ENCODE measurements around the gene PPP1R12B.

GRCh38 chr1:202397256-202397655 lies 48.8 kb downstream of the PPP1R12B start:
- TF ChIP-seq CTCF (IDR thresholded peaks at IDR 0.05; ENCODE audit: low read depth, low read length, missing input control) (no peak), RAD21 (IDR thresholded peaks at IDR 0.05) (no peak), EGR1 (IDR thresholded peaks at IDR 0.05; ENCODE audit: low read depth in 2 of 2) (no peak), ZBTB33 (IDR thresholded peaks at IDR 0.05) (no peak), TAF1 (conservative IDR thresholded peaks at IDR 0.05) (no peak), MAX (IDR thresholded peaks at IDR 0.05) (no peak), REST (IDR thresholded peaks at IDR 0.05) (no peak), YY1 (IDR thresholded peaks at IDR 0.05) (no peak), SP1 (IDR thresholded peaks at IDR 0.05) (no peak), ATF3 (IDR thresholded peaks at IDR 0.05) (no peak), HNF4A (conservative IDR thresholded peaks at IDR 0.05) (no peak), FOXA1 (IDR thresholded peaks at IDR 0.05) (no peak), JUND (IDR thresholded peaks at IDR 0.05) (no peak), RXRA (IDR thresholded peaks at IDR 0.05) (no peak)

All from liver (tissue), 3 donors.